ENCODE data around the gene MAOA. TPM values are rescaled to one million over a fixed set of nuclear protein-coding genes. Genes with fewer than 3 reads are reported as not detected.
"Not testable (repeated sequence)": the region's sequence is repeated elsewhere in the genome, so short reads cannot be mapped to it uniquely, and the experiment has no call there.

MAOA gene
- total and polyA plus RNA-seq, 9 of the 15 experiments (the other 6 are each of a cell fraction or from before 2014, with no cell fraction given): 0.68 to 2.7 (median 1.9) TPM

DNA sequence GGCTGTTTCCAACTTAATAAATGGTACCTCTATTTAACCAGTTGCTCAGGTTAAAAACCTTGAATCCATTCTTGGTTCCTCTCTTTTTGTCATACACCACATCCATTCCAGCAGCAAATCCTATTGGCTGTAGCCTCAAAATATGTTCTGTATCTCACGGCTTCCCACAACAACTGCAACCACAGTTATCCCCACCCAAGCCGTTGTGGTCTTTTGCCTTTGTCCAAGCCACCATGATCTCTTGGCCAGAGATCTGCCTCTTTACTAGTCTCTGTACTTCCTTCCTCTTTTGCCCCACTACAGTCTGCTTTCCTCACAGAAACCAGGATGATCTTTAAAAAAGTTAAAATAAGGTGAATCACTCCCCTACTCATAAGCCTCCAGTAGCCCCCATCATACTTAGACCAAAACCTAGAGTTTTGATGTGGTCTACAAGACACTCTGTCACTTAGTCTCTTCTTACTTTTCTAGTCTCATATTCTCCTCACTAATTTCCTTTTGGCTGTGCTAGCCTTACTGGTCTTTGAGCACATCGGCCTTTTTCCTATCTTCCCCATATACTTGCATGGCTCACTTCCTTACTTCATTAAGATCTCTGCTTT lies 10.3 kb downstream of the MAOA start (continued):
- TF ChIP-seq POLR2B (IDR thresholded peaks at IDR 0.05; ENCODE audit: low read depth, partially characterized antibody) (no peak), IRF1 (CRISPR knock-in tag; IDR thresholded peaks at IDR 0.05; ENCODE audit: borderline replicate concordance) (no peak), ZNF79 (CRISPR knock-in tag; IDR thresholded peaks at IDR 0.05; ENCODE audit: low read depth) (no peak), ZNF766 (CRISPR knock-in tag; conservative IDR thresholded peaks at IDR 0.05) (no peak)

DNA sequence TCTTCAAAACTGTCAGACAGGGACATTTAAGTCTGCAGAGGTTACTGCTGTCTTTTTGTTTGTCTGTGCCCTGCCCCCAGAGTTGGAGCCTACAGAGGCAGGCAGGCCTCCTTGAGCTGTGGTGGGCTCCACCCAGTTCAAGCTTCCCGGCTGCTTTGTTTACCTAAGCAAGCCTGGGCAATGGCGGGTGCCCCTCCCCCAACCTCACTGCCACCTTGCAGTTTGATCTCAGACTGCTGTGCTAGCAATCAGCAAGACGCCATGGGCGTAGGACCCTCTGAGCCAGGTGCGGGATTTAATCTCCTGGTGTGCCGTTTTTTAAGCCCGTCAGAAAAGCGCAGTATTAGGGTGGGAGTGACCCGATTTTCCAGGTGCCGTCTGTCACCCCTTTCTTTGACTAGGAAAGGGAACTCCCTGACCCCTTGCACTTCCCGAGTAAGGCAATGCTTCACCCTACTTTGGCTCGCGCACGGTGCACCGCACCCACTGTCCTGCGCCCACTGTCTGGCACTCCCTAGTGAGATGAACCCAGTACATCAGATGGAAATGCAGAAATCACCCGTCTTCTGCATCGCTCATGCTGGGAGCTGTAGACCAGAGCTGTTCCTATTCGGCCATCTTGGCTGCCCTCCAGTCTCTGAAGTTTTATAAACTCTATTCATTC lies 20.0 kb downstream of the MAOA start:
- BruUV-seq (replicated peaks); CTCF ChIA-PET (ENCODE audit: low intra/inter-chr PET ratio): not testable (repeated sequence)
- no CpG with 5 or more reads among the region's 19 CpGs for WGBS (ENCODE audit: insufficient coverage, low coverage, missing lambda C conversion rate)

More for the DNA sequence above, 20.0 kb downstream of the MAOA start:
- H3K9me3 ChIP-seq (replicated peaks; ENCODE audit: control insufficient read depth, insufficient read depth, low read depth, low read length); H3K79me2 ChIP-seq (ENCODE audit: control insufficient read depth, insufficient read depth, low read length); H4K20me1 ChIP-seq (replicated peaks; ENCODE audit: control insufficient read depth, insufficient read depth, low read length); DNase-seq (ENCODE audit: extremely low read depth in 1 of 4, low spot score in 3 of 4); H3K27me3 ChIP-seq (ENCODE audit: control insufficient read depth in 2 of 2, insufficient read depth in 2 of 2, low read length in 2 of 2); ATAC-seq; intact Hi-C loops (cut with micrococcal nuclease); FAIRE-seq; H3K9ac ChIP-seq (ENCODE audit: insufficient read depth in 1 of 2, low read depth in 2 of 2, low read length in 2 of 2); in situ Hi-C loops (cut with MboI); H3K36me3 ChIP-seq (ENCODE audit: control insufficient read depth, insufficient read depth, low read length); H3K4me1 ChIP-seq (replicated peaks in 1 of 2; ENCODE audit: control insufficient read depth in 2 of 2, insufficient read depth in 2 of 2, low read length in 2 of 2); H3K27ac ChIP-seq (ENCODE audit: extremely low read depth, low read depth, low read length); H3K4me3 ChIP-seq; POLR2A ChIA-PET; H3K4me2 ChIP-seq (ENCODE audit: insufficient read depth, low read length); H3K9me1 ChIP-seq (ENCODE audit: control insufficient read depth, insufficient read depth, low read length); H2AFZ ChIP-seq (ENCODE audit: low read depth, low read length): not testable (repeated sequence)
